GM10248 (cell line): ENCODE measurements around the gene MATR3.

Experiments used
- CTCF ChIA-PET: fragments of 300-600 bp; sonication (Branson Sonifier 250); formaldehyde crosslinking; extraction: SDS; loops from one replicate; lab custom pipeline; 2021; ENCODE audit warnings: antibody characterized with exemption; lab: Yijun Ruan, JAX
- POLR2A ChIA-PET: fragments of 350-650 bp; sonication (Branson Sonifier 250); formaldehyde crosslinking; extraction: SDS; loops from one replicate; lab custom pipeline; 2020; ENCODE audit warnings: antibody characterized with exemption; lab: Yijun Ruan, JAX
- DNase-seq: peaks from one replicate; pipeline ENCODE4 v3.0.0; 2012; ENCODE audit errors: extremely low spot score
- CTCF ChIP-seq: IDR thresholded peaks from 2 replicates; pipeline ENCODE4 v1.5.1; 2012; ENCODE audit warnings: mild to moderate bottlenecking, low read depth; ENCODE audit errors: extremely low read depth, missing control alignments, control extremely low read depth

MATR3 gene

GRCh38 chr5:139368613-139369012 lies 75.1 kb downstream of the MATR3 start:
- peak; percentile 2 for TF ChIP-seq CTCF
- CTCF ChIA-PET: interaction anchor here (1.1 to 1.5 kb wide), 3 partner anchors 12 to 579 kb away, joined by 3 read pairs; no protein-coding TSS in a partner anchor
- DNase-seq: no peak
- POLR2A ChIA-PET: interaction anchor here (1.6 kb wide), 1 partner anchor 19 kb away, joined by 4 read pairs; no protein-coding TSS in a partner anchor

GRCh38 chr5:139369181-139369580 lies 75.6 kb downstream of the MATR3 start:
- TF ChIP-seq CTCF: no peak
- no peak for DNase-seq
- CTCF ChIA-PET: interaction anchor here (0.7 to 1.5 kb wide), 6 partner anchors 9 to 579 kb away, joined by 3 to 4 read pairs (median 3); partner anchors contain the start of gene SLC23A1
- POLR2A ChIA-PET: interaction anchor here (1.0 to 1.6 kb wide), 2 partner anchors 16 to 19 kb away, joined by 3 to 4 read pairs; no protein-coding TSS in a partner anchor

DNA sequence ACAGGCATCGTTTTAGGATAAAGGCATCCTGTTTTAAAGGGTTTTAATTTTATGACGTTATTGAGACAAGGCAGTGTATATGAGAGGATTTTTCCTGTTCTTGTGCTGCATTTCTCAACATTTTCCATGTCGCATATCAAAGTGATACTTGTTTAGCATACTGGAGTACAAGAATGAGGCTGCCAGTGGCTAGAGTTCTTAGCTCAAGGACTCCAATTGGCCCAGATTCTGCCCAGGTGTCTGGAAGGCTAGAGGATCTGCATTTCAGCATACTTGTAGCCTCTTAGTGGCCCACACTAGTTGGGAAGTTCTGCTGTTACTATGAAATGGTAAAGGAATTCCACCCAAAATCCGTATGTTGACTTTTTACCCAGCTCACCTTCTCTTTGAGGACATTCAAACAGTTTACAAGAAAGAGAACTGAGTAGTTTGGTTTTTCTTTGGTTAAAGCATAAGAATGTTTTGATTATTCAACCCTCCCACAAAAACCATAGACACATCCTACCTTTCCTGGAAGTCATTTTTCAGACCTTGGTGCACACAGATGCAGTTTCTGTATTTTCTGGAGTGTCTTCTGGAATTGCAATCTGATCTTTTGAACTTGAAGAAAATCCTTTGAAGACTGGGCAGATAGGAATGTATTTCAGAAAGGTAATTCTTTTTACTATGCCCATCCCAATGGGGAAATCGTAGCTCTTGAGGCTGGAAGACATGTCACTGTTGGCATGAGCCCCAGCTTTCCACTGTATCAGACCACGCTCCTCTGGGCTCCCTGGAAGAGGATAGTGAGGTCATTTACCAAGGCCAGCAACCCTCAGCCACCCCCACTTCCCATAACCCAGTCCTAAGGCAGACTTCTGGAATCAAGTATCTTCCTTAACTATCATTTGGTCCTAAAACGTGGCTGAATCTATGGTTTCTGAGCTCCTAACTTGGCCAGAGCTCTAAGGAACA lies 78.2 kb downstream of the MATR3 start:
- ChIA-PET CTCF (interaction anchor here (0.9 to 1.5 kb wide), 3 partner anchors 10 to 32 kb away, joined by 3 read pairs; no protein-coding TSS in a partner anchor), POLR2A (no interaction called here)
- no peak for DNase-seq
- TF ChIP-seq CTCF: no peak

DNA sequence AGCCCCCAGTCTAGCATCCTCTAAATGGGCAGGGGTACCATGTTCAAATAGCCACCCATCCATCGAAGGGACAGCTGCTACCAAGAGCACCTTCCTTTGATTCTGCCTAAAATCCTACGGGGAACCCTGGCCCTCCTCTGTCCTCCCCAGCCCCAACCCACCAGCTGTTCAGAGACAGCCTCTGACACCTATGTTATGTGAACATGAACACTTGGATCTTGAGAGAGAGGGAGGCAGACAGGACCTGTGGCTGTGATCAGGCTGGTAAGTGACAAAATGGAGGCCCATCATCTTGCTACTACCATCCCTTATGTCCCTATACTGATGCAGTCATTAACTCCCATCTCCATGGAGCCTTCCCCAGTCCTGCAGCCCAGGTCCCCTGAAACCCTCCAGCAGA lies 81.4 kb downstream of the MATR3 start:
- CTCF ChIA-PET: interaction anchor here (1.2 to 2.5 kb wide), 3 partner anchors 13 to 17 kb away, joined by 3 to 16 read pairs (median 4); partner anchors contain the start of gene MZB1
- POLR2A ChIA-PET: no interaction called here
- no peak for TF ChIP-seq CTCF

DNA sequence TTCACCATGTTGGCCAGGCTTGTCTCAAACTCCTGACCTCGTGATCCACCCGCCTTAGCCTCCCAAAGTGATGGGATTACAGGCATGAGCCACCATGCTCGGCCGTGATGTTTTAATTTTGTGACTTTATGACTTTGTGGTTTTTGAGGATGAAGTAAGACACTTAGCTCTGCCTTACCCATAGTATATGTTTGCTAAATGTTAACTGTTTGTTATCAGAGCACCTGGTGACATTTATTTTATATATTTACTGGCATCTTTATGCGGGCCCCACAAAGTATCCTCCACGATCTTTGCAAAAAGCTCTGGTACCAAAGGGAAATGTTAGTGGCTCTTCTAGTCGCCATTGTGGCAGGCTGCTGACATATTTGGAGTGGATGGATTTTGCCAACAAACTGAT lies 82.8 kb downstream of the MATR3 start:
- no peak for DNase-seq
- TF ChIP-seq CTCF: no peak
- CTCF ChIA-PET: interaction anchor here (1.5 to 2.5 kb wide), 2 partner anchors 14 to 15 kb away, joined by 8 to 16 read pairs; partner anchors contain the start of gene MZB1
- POLR2A ChIA-PET: interaction anchor here (0.6 kb wide), 1 partner anchor 89 kb away, joined by 10 read pairs; no protein-coding TSS in a partner anchor

More for the DNA sequence above, 81.4 kb downstream of the MATR3 start:
- DNase-seq: no peak

- no peak for TF ChIP-seq CTCF
- CTCF ChIA-PET: interaction anchor here (1.5 to 1.6 kb wide), 2 partner anchors 9 to 15 kb away, joined by 5 to 8 read pairs; no protein-coding TSS in a partner anchor
- no peak for DNase-seq
- POLR2A ChIA-PET: interaction anchor here (0.8 to 1.1 kb wide), 2 partner anchors 10 to 14 kb away, joined by 3 to 4 read pairs; no protein-coding TSS in a partner anchor
These were observed 83.7 kb downstream of the MATR3 start for GRCh38 chr5:139377226-139377625.
